Psoas muscle (tissue), 8 donors: ENCODE results near the gene MYO5B. TPM values are rescaled to one million over a fixed set of nuclear protein-coding genes. Genes with fewer than 3 reads are reported as not detected.
"Not testable (repeated sequence)": the region's sequence is repeated elsewhere in the genome, so short reads cannot be mapped to it uniquely, and the experiment has no call there.

Experiments used
- ATAC-seq, 4 donors: fragments of 200-7000 bp; cut with Tn5 transposase; one replicate each; pipeline ENCODE4 v1.9.1; 2020; ENCODE audit warnings: moderate library complexity in 3 of 4, mild to moderate bottlenecking in 2 of 4
- DNase-seq, 2 donors: peaks; one replicate each; pipeline ENCODE4 v3.0.0-alpha.2; 2020
- H3K27ac ChIP-seq: fragments of 200-600 bp; one replicate; pipeline ENCODE4 v1.8.0; 2022
- H3K27me3 ChIP-seq, 3 donors: fragments of 200-600 bp in 1 of 3; one replicate each; pipeline versions ENCODE4 v1.6.1 to v1.8.0; 2013 to 2022; ENCODE audit warnings: low read length in 2 of 3, mild to moderate bottlenecking in 2 of 3, moderate library complexity in 1 of 3; ENCODE audit not compliant: insufficient read depth in 3 of 3
- H3K36me3 ChIP-seq, 2 donors: fragments of 200-600 bp in 1 of 2; one replicate each; pipeline versions ENCODE4 v1.6.1 to v1.8.0; 2013 to 2022; ENCODE audit warnings: low read depth in 1 of 2, mild to moderate bottlenecking in 1 of 2, moderate library complexity in 1 of 2; ENCODE audit not compliant: insufficient read depth in 1 of 2
- H3K4me1 ChIP-seq: fragments of 200-600 bp; one replicate; pipeline ENCODE4 v1.8.0; 2022
- H3K4me3 ChIP-seq: fragments of 200-600 bp; one replicate; pipeline ENCODE4 v1.8.0; 2022; ENCODE audit warnings: mild to moderate bottlenecking
- H3K9me3 ChIP-seq: fragments of 200-600 bp; one replicate; pipeline ENCODE4 v1.8.0; 2022
- WGBS, 3 donors: extraction: QIAGEN DNeasy Blood & Tissue Kit; methylation state at CpG; one replicate each; pipeline versions ENCODE4 v1.1.6 to v1.1.7; 2013; 5-methylcytosine and 5-hydroxymethylcytosine counted together
- intact Hi-C, 2 donors: fragments of 100-400 bp; cut with DNase I; formaldehyde crosslinking; loops; one replicate each; pipeline versions ENCODE4 v1.11.0 to v1.14.2; 2022
- polyA plus RNA-seq, 3 donors: library from polyadenylated mRNA; stranded (reverse); fragments of 200-250 nt; gene quantifications; one replicate each; pipeline ENCODE4 v1.2.3, GENCODE V29; 2013
- total RNA-seq, 4 donors: library from RNA; stranded (reverse); fragmentation: NEBNext Ultra II Directional in 2 of 4; extraction: Animal tissue kit (Norgen Biotek cat#: 25700) in 2 of 4; gene quantifications; one replicate each; pipeline versions ENCODE4 v1.2.1 to v1.2.4, GENCODE V29; 2021 to 2023
- TF ChIP-seq, protein P1 (sequence below): fragments of 200-600 bp; IDR thresholded peaks from one replicate; pipeline ENCODE4 v1.8.0; 2022; ENCODE audit warnings: antibody characterized with exemption
- donor health status: healthy with polysubstance abuse.
- donor health status: DM: no; HTN: no; CAD: no; lungs with moderate emphysema.
- donor health status: Bipolar disorder and iron deficiency.
- donor health status: healthy.
- donor health status: DM: yes; HTN: yes; CAD: no.
- donor health status: DM: no; HTN: no; CAD: no.
- donor health status: DM: no; HTN: no; CAD: no.
- donor health status: DM: yes; HTN: yes; CAD: no.

The MYO5B gene
- total and polyA plus RNA-seq, 7 donors, result 0.10 to 1.2 (median 0.44) TPM

- Histone ChIP-seq H3K27me3 (no peaks in the 10 kb centered on the region), H3K4me1 (no peaks in the 10 kb centered on the region), H3K36me3 (peaks cover 0 to 3% of the 10 kb centered on the region in 2 donors), H3K9me3 (no peaks in the 10 kb centered on the region), H3K4me3 (no peak overlapping the region), H3K27ac (no peak overlapping the region)
- DNase-seq (no peak), ATAC-seq (no peak)
- 96 to 97% (median 97%) methylated on average over 4 of the region's 4 CpGs for WGBS, 3 donors
- TF ChIP-seq, protein P1, sequence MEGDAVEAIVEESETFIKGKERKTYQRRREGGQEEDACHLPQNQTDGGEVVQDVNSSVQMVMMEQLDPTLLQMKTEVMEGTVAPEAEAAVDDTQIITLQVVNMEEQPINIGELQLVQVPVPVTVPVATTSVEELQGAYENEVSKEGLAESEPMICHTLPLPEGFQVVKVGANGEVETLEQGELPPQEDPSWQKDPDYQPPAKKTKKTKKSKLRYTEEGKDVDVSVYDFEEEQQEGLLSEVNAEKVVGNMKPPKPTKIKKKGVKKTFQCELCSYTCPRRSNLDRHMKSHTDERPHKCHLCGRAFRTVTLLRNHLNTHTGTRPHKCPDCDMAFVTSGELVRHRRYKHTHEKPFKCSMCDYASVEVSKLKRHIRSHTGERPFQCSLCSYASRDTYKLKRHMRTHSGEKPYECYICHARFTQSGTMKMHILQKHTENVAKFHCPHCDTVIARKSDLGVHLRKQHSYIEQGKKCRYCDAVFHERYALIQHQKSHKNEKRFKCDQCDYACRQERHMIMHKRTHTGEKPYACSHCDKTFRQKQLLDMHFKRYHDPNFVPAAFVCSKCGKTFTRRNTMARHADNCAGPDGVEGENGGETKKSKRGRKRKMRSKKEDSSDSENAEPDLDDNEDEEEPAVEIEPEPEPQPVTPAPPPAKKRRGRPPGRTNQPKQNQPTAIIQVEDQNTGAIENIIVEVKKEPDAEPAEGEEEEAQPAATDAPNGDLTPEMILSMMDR, result no peak
- intact Hi-C loops, result no loop called here
These were observed 356.6 kb downstream of the MYO5B start for GRCh38 chr18:49838381-49838780.

- H3K36me3 ChIP-seq, result peaks cover 0 to 3% of the 10 kb centered on the region in 2 donors
- H3K9me3 ChIP-seq, result no peaks in the 10 kb centered on the region
- no peak overlapping the region for H3K27ac ChIP-seq
- ATAC-seq (no peak), DNase-seq (no peak)
- 85 to 91% (median 90%) methylated on average over 5 of the region's 5 CpGs for WGBS, 3 donors
- H3K27me3 ChIP-seq, result no peaks in the 10 kb centered on the region
- intact Hi-C loops, result no loop called here
- H3K4me3 ChIP-seq, result no peak overlapping the region
- no peaks in the 10 kb centered on the region for H3K4me1 ChIP-seq
- TF ChIP-seq, protein P1, result no peak
These were observed 357.1 kb downstream of the MYO5B start for GRCh38 chr18:49837889-49838288.

- H3K36me3 ChIP-seq, DNase-seq, H3K27ac ChIP-seq, H3K27me3 ChIP-seq, ATAC-seq, intact Hi-C loops, H3K4me1 ChIP-seq, H3K4me3 ChIP-seq, H3K9me3 ChIP-seq: not testable (repeated sequence)
- WGBS, 3 donors, result 96 to 97% (median 96%) methylated on average over 9 of the region's 9 CpGs
These were observed 357.6 kb downstream of the MYO5B start for GRCh38 chr18:49837316-49837835.

- ATAC-seq (no peak), DNase-seq (no peak)
- no peak overlapping the region for H3K27ac ChIP-seq
- peaks cover 0 to 3% of the 10 kb centered on the region in 2 donors for H3K36me3 ChIP-seq
- H3K4me3 ChIP-seq, result no peak overlapping the region
- H3K4me1 ChIP-seq, result no peaks in the 10 kb centered on the region
- H3K27me3 ChIP-seq, result no peaks in the 10 kb centered on the region
- peaks cover 8% of the 10 kb centered on the region for H3K9me3 ChIP-seq
- intact Hi-C loops, result no loop called here
- WGBS, 3 donors, result 80 to 84% (median 80%) methylated on average over 2 of the region's 2 CpGs
- TF ChIP-seq, protein P1, result no peak
These were observed 359.5 kb downstream of the MYO5B start for GRCh38 chr18:49835405-49835804.

DNA sequence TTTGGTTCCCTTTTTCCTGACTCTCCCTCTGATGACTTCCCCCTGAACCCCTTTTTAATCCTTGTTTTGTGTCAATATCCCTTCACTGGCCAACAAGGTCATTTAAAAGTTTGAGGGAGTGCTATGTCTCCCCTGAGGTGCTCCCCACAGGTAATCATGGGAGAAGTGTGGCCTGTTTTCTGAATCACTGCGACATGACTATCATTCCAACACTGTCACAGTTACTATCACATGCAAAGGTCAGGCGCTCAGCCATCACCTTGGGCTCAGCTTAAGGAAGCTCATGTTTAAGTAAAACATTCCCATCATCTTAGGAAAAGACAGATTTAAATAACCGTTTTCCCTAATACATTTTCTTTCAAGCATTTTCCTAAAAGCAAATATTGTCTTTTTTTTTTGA, 360.7 kb downstream of the MYO5B start:
- ATAC-seq (no peak), DNase-seq (no peak)
- H3K27ac ChIP-seq, result no peak overlapping the region
- TF ChIP-seq, protein P1, result no peak
- peaks cover 0 to 3% of the 10 kb centered on the region in 2 donors for H3K36me3 ChIP-seq
- H3K27me3 ChIP-seq, result no peaks in the 10 kb centered on the region
- H3K4me1 ChIP-seq, result no peaks in the 10 kb centered on the region
- peaks cover 11% of the 10 kb centered on the region for H3K9me3 ChIP-seq
- intact Hi-C loops, result no loop called here
- WGBS, 3 donors, result 54 to 86% (median 85%) methylated on average over 3 of the region's 3 CpGs
- no peak overlapping the region for H3K4me3 ChIP-seq
